NCI-H2196 (cell line): Measurements from ENCODE around the gene NUDCD3.

ENCODE experiments used
- DNase-seq: peaks from one replicate; lab custom pipeline; 2025; ENCODE audit not compliant: unreplicated experiment; lab: John Stamatoyannopoulos, UW

NUDCD3 gene

GRCh38 chr7:44490351-44491200 is at the start of gene NUDCD3:
Gene NUDCD3, minus strand, starts transcription at chr7:44490658. Its CDS starts 58 bp downstream, at chr7:44490600.
- peak; percentile 87 for DNase-seq

GRCh38 chr7:44539669-44540506 is 49.4 kb upstream of the NUDCD3 start:
- no peak for DNase-seq

- no peak for DNase-seq
Observed at GRCh38 chr7:44538798-44539668, 48.6 kb upstream of the NUDCD3 start.

- DNase-seq, result no peak
Observed at GRCh38 chr7:44538093-44538797, 47.8 kb upstream of the NUDCD3 start.

- no peak for DNase-seq
Observed at GRCh38 chr7:44537442-44537841, 47.0 kb upstream of the NUDCD3 start.

GRCh38 chr7:44536090-44536489 is 45.6 kb upstream of the NUDCD3 start:
- DNase-seq, result no peak

- no peak for DNase-seq
Observed at GRCh38 chr7:44535348-44536064, 45.0 kb upstream of the NUDCD3 start.

- peak; percentile 34 for DNase-seq
Observed at GRCh38 chr7:44534501-44534900, 44.0 kb upstream of the NUDCD3 start.

- DNase-seq, result peak; percentile 24
Observed at GRCh38 chr7:44534087-44534486, 43.6 kb upstream of the NUDCD3 start.

- peak; percentile 43 for DNase-seq
Observed at GRCh38 chr7:44533301-44534055, 43.0 kb upstream of the NUDCD3 start.

- DNase-seq, result no peak
Observed at GRCh38 chr7:44531421-44532380, 41.2 kb upstream of the NUDCD3 start.

GRCh38 chr7:44530990-44531389 is 40.5 kb upstream of the NUDCD3 start:
- peak; percentile 41 for DNase-seq

GRCh38 chr7:44524811-44525388 is 34.4 kb upstream of the NUDCD3 start:
- DNase-seq, result no peak

GRCh38 chr7:44522315-44522714 is 31.9 kb upstream of the NUDCD3 start:
- no peak for DNase-seq

- no peak for DNase-seq
Observed at GRCh38 chr7:44521347-44522095, 31.1 kb upstream of the NUDCD3 start.

- DNase-seq, result no peak
Observed at GRCh38 chr7:44520574-44520973, 30.1 kb upstream of the NUDCD3 start.

- no peak for DNase-seq
Observed at GRCh38 chr7:44519546-44519945, 29.1 kb upstream of the NUDCD3 start.
